GM21515 (cell line): ENCODE measurements around the gene MTA3.
"Not testable (repeated sequence)": the region's sequence is repeated elsewhere in the genome, so short reads cannot be mapped to it uniquely, and the experiment has no call there.

Source experiments
- ATAC-seq: cut with Tn5 transposase; IDR thresholded peaks from one replicate; pipeline ENCODE4 v1.9.1; 2021; ENCODE audit not compliant: unreplicated experiment

MTA3 gene

DNA sequence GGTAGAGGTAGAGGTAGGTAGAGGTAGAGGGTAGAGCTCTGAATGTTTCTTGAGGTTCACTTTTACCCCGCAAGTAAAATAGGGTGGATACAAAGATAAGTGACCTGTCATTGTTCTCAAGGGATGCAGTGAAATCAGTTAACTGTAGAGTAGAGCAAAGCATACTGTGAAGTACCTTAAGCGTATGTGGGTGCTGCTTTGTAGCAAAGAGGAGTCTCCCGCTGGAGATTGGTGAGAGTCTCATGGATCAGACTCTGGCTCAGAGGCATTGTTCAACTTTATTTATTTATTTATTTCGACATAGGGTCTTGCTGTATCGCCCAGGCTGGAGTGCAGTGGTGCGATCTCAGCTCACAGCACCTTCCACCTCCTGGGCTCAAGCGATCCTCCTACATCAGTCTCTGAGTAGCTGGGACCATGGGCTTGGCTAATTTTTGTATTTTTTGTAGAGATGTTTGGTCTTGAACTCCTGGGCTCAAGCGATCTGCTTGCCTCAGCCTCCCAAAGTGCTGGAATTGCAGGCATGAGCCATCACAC lies 38.7 kb downstream of the MTA3 start:
- no peak for ATAC-seq

DNA sequence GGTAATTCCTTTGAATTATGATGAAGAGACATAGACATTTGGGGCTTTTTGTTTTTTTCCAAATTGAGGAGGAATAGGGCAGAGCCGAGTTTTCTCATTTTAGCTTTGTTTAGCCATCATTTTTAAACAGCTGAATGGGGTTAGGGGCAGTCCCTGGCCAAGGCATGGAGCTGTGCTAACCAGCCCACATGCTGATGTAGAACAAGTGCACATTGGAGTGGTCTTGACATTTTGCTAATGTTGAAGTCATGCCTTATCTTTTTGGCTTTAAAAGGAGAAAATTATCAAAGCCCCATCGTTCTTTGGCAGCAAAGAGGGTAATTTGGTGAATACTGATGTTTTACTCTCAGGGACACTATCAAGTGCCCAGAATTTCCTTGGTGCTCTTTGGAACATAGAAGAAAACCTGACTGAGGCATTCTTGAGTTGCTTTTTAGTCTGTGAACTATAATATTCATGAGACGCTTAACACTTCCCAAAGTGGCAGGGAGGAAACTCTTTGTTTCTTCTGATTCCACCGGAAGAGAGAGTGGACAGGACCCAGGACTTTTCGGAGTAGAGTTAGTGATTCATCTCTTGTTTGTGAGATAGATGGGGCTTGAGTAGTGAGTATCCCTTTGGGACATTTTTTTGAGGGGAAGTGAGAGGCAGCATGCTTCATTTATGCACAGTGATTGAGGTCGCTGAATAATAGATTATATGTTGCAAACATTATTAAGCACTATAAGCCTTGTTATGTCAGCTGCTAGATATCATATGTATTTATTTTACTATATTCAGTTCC lies 45.0 kb downstream of the MTA3 start:
- ATAC-seq = no peak

DNA sequence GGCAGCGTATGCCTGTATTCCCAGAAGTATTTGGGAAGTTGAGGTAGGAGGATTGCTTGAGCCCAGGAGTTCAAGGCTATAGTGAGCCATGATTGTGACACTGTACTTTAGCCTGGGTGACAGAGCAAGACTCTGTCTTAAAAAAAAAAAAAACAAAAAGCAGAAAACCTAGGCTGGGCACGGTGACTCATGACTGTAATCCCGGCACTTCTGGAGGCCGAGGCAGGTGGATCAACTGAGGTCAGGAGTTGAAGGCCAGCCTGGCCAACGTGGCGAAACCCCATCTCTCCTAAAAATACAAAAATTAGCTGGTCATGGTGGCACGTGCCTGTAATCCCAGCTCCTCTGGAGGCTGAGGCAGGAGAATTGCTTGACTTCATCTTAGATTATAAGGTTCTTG lies 46.4 kb downstream of the MTA3 start:
- ATAC-seq = no peak

DNA sequence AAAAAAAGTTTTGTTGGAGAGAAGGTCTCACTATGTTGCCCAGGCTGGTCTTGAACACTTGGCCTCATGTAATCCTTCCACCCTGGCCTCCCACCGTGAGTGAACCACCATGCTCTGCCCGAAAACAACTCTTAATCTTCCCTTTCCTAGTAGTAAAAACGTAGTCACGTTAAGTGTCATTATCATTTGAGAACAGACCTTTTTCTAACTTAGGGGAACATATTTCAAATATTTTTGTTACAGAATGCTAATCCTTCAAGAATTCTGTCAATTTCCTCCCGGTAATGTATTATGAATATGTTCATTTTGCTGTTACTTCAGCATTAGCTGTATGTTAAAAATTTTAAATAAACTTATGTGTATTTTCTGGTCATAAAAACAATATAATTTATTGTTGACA lies 49.7 kb downstream of the MTA3 start:
- ATAC-seq = no peak

DNA sequence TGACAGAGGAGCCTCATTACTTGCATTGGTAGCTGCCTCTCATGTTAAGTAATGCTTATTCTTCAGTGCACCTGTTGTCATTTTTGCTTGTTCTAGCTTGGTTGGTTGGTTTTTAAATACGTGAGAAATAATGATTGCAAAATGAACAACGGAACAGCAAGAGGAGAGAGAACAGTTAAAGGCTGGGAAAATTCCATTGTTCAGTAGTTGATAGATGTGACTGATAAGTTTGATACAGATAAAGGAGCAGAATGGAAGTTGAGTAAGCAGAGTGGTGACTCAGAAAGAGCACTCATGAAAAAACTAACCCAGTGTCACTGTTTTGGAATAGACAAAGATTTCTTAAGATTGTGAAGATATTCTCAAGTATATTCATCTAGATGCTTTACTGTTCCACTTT lies 50.5 kb downstream of the MTA3 start:
- ATAC-seq = no peak

DNA sequence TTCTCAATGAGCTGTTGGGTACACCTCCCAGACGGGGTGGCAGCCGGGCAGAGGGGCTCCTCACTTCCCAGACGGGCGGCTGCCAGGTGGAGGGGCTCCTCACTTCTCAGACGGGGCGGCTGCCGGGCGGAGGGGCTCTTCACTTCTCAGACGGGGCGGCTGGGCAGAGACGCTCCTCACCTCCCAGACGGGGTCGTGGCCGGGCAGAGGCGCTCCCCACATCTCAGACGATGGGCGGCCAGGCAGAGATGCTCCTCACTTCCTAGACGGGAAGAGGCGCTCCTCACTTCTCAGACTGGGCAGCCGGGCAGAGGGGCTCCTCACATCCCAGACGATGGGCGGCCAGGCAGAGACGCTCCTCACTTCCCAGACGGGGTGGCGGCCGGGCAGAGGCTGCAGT lies 53.2 kb downstream of the MTA3 start:
- ATAC-seq = not testable (repeated sequence)

DNA sequence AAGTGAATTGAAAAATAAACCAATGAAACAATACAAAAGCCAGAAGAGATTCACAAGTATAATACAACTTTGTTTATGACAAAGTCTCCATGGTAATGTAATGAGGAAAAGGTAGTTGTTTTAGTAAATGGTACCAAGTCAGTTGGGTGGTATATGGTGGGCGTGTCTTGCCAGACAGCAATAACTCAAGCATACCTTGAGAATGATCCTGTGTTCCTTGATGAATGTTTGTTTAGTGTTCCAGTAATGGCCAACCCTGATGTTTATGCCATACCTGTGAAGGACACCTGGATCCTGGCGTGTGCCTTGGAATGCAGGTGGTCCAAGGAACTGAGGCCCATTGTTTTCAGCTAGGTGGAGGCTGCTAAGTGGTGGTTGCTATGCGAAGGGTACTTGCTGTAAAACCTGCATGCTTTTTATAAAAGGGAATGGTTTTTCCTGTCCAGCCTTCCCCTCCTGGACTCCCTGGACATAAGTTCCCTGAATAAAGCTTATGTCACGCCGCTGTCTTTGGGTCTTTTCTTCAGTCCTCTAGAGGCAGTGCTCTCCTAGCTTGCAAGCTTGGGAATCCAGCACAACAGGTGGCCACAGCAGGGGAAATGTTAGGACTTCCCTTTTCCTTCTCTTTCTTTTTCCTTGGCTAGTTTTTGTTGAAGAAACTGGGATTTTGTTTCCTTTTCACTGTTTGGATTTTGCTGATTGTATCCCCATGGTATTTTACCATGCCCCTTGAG lies 54.7 kb downstream of the MTA3 start:
- no peak for ATAC-seq

DNA sequence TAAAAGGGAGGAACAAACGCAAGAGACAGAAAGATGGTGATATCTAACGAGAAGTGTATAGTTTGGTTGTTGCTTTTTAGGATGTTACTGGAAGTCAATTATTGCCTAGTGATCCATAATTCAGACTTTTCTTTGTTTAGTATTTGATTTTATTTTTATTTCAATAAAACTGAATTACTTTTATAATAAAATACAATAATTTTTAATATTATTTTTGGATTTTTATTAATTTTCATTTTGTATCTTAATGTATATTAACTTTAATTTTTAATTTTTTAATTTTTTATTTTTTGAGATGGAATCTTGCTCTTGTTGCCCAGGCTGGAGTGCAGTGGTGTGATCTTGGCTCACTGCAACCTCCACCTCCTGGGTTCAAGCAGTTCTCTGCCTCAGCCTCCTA lies 55.6 kb downstream of the MTA3 start:
- no peak for ATAC-seq

DNA sequence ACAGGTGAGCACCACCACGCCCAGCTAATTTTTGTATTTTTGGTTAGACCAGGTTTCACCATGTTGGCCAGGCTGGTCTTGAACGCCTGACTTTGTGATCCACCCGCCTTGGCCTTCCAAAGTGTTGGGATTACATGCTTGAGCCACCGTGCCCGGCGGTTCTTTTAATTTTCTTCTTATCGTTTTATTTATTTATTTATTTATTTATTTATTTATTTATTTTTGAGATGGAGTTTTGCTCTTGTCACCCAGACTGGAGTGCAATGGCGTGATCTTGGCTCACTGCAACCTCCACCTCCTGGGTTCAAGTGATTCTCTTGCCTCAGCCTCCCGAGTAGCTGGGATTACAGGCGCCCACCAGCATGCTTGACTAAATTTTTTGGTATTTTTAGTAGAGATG lies 59.6 kb downstream of the MTA3 start:
- not testable (repeated sequence) for ATAC-seq

DNA sequence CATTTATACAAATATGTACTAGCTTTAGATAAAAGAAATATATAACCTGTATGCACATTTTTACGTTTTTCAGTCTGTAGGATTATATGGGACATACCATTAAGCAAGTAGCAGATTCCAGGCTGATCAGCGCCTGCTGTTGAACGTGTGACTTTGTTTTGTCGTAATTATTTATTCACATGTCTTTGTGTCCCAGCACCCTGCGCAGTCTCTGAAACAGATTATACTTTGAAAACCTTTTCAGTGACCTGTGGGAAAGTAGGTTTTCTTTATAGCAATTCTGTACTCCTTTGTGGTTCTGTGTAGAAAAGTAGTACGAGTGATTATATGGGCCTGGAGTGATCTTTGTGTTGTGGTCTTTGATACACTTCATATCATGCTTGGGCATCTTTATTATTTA lies 68.5 kb downstream of the MTA3 start:
- no peak for ATAC-seq

DNA sequence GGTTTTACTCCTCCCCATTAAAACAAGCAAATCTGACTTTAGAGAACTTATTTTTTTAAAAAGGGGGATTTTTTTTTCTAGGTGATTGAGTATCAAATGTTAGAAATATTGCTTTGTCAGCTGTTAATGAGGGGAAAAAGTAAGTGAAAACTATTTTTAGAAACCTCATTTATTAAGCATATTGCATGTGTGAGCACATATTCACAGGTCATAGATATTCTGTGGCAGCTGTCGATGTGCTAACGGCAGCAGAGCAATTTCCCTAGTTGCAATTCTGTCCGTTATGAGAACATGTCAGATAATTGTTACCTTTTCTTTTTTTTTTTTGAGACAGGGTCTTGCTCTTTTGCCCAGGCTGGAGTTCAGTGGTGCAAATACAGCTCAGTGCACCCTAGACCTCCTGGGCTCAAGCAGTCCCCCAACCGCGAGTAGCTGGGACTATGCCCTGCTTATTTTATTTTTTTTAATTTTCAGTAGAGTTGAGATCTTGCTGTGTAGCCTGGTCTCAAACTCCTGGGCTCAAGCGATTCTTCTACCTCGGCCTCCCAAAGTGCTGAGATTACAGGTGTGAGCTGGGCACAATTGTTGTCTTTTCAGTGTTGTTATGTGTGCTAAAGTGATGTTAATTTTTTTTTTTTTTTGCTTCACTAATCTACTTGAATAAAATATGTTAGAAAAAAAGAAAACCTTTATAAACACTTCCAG lies 69.8 kb downstream of the MTA3 start:
- no peak for ATAC-seq

DNA sequence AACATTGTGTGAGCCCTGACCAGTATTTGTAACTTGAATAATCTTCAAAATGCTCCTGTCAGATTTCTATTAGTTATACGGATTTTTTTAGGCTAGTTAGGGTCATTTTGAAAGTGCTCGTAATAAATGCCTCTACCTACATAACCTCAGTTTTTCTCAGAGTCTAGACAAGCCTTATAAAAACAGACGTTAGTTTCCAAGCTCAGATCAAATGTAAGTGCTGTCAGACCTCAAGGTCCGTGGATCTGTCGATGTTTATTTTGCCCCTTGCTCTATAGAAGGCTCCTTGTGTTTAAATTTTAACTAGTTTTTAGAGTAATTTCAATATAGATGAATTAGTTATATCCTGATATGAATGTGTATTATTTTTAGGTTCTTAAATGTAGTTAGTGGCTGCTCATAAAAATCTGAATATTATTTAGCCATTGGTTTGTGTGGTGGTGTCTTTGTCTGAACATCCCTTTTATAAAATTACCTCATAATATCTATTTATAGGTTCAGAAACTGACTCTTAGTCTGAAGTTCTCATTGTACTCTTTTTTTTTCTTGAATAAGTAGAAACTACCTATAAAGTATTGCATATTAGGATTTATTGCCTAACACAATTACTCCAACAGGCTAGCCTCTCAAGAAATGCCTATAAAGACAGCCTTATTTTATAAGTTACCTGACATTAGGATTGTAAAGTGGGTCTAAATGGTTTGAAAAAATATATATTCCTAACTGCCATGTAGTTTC lies 71.1 kb downstream of the MTA3 start:
- no peak for ATAC-seq

DNA sequence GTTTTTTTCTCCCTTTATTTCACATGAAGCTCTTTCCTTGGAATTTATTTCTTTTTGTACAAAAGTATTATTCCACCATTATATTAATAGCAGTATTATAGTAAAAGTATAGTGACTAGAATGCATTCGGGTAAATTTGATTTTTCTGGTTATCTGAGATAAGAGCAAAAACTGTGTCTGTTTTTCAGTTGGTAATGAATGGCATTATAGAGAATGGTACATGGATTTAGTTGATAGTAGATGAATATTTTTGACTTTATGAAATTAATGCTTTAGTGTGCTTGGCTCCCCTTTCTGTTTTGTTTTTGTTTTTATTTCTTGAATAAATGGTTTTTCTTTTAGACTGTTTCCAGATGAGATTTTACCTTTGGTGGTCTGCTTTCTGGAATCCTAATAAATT lies 71.8 kb downstream of the MTA3 start:
- ATAC-seq = no peak

DNA sequence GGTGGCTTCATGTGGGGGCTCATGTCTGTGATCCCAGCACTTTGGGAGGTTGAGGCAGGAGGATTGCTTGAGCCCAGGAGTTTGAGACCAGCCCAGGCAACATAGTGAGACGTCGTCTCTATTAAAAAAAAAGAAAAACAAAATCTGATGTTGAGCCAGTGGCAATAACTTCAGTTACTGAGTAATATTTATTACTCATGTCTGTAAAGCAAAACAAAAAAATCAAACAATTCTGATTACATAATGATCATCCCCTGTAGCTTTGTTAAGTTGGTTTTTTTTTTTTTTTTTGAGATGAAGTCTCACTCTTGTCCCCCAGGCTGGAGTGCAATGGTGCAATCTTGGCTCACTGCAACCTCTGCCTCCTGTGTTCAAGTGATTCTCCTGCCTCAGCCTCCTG lies 73.9 kb downstream of the MTA3 start:
- ATAC-seq = not testable (repeated sequence)

DNA sequence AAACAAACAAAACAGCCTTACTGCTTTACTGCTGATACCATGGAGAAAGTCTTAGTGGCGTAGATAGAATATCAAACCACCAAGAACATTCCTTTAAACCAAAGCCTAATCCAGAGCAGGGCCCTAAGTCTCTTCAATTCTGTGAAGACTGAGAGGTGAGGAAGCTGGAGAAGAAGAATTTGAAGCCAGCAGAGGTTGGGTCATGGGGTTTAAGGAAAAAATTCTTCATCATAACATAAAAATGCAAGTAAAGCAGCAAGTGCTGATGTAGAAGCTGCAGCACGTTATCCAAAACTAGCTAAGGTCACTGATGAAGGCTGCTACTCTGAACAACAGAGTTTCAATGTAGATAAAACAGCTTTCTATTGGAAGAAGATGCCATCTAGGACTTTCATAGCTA lies 77.1 kb downstream of the MTA3 start:
- no peak for ATAC-seq

DNA sequence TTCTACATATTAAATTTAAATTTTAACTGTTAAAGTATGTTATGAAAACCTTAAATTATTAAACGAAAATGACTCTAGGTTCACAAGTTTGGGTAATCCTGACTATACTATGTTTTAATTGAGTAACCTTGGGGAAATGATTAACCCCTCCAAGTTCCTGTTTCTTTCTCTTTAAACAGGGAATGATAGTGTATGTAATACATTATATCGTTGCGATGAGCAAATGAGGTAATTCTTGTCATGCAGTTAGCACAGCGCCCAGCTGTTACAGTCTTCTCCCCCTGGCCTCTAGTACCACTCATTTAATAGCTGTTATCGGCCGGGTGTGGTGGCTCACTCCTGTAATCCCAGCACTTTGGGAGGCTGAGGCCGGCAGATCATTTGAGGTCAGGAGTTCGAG lies 80.4 kb downstream of the MTA3 start:
- ATAC-seq = no peak

DNA sequence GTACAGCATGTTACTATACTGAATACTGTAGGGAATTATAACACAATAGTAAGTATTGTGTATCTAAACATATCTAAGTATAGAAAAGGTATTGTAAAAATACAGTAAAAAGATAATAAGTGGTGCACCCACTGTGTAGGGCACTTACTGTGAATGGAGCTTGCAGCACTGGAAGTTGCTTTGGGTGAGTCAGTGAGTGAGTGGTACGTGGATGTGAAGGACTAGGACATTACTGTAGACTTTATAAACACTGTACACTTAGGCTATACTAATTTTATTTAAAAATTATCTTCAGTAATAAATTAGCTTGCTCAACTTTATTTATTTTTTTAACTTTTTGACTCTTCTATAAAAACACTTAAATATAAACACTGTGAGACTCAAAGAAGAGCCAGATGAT lies 82.6 kb downstream of the MTA3 start:
- no peak for ATAC-seq

DNA sequence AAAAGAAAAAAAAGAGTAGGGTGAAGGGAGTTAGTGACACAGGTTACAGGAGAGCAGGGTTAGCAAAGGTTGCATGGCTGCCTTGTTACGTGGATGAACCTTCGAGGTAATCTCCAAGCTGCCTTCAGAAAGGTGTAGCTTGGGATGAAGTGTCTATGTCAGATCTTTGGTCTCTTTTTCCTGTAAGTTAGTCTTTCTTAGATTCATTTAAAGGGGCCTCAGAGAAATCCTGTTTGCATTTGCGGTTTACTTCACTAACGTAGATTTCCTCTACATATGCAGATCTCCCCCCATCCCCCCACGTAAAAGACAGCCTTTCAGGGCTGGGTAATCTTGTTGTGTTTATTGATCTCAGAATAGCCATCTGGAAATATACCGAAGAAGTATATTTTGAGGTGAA lies 83.7 kb downstream of the MTA3 start:
- no peak for ATAC-seq

DNA sequence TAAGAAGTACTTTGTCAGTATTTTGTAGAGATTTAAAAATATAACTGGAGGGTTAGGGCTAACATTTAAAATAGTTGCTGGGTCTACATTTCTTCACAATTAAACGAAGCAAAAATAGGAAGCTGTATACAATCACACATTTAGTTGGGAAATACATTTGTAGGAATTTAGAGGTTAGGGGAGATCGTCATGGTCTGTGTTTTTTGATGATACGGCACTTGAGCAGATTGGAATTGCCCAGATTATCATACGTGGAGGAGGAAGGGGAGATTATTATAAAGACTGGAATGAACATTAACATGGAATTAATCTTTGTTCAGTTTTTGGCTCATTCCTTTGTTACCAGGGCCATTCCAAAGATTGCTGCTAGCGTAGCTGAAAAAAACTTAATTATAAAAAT lies 84.6 kb downstream of the MTA3 start:
- ATAC-seq = no peak

DNA sequence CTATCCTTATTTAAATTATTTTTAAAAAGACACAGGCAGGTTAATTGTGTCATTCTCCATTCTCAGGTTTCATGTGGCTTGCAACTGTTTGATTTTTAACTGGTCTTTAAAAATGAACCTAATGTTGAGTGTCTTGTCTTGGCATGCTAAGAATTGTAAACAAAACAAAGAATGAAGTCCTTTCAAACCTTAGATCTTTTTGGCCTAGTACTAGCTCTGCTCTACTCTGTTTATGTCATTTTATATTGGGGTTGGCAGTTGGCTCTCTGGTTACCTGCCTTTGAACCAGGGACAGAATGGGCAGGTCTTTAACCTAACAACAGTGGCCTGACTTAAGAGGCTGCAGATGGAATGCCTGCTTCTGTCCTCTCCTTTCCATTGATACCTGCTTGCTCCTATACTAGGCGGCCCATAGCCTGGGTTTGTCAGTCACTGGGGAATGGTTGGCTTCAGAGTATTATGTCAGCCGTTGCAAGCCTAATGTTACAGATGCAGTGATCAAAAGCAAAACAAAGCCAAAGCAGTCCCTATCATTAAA lies 85.5 kb downstream of the MTA3 start:
- ATAC-seq = no peak

DNA sequence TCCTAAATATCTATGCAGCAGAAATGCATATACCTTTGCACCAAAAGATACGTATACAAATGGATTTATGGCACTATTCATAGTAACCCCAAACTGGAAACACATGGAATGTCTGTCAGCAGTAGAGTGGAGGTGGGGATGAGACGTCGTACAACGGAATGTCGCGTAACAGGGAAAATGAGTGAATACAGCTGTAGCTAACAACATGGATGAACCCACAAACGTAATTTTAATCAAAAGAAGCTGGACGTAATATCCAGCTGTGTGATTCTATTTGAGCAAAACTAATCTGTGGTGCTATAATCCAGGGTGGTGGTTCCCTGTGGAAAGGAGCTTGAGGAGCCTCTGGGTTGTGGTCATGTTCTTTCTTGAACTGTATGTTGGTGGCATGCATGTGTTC lies 89.9 kb downstream of the MTA3 start:
- ATAC-seq = no peak
